ENCODE data around the gene MYO1A.
"Not testable (repeated sequence)": the region's sequence is repeated elsewhere in the genome, so short reads cannot be mapped to it uniquely, and the experiment has no call there.

The MYO1A gene

GRCh38 chr12:57048423-57049118, 1.4 kb downstream of the MYO1A start:
- no peak for DNase-seq (ENCODE audit: low read depth in 2 of 2)

DNA sequence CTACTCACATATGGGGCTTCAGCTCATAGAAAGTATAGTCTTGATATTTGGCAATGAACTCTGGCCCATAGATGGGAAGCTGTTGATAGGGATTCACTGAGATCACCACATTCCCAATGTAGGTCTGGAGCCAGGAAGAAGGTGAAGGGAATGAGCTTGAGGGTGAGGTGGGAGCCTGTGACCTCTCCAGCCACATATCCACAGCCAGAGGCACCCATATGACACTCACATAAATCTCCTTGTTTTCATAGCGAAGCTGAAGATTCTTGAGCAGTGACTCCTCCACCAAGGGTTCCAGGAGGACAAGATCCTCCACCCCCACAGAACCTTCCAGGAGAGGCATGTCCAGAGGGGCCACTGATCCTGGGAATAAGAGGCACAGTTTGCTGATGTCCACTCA, 1.9 kb downstream of the MYO1A start:
- DNase-seq (ENCODE audit: low read depth in 2 of 2): no peak

DNA sequence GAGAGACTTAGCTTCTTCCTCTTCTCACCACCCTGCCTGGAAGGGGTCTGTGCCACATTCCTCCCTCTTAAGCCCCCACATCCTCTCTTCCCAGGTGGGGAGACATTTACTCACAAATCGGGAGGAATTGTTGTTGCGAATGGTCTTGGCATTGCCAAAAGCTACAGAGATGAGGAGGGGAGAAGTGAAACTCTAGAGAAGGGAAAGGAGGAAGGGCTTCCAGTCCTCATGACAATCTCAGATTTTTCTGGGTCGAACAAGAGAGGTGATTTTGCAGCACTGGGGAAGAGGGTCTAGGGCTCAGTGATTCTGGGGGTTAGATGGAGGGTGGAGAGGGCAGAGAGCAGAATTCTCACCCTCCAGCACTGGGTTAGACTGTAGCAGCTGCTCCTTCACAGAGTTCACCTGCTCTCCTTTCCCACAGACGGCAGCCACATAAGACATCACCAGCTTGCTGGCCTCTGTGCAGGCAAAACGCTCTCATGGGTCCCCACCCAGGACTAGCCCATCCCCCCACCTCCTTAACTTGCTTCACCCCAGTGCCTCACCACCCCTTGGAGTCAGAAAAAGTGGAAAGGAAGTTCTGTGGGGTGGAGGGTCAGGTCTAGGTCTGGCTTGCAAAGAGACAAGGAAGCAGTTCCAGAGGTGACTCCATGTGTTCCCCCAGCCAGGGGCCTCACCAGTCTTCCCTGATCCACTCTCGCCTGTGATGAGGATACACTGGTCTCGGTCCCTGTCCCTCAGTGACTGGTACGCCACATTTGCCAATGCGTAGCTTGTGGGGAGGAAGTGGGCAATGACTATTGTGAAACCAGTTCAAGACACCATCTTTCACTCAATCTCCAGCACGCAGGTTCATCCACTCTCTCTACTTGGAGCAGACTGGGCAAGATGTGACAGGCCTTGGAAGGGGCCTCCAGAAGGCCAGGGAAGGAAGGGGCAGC, 2.7 kb downstream of the MYO1A start:
- peak; percentile 32 to 46 for DNase-seq (ENCODE audit: low read depth in 2 of 2)

GRCh38 chr12:57046086-57046791, 3.7 kb downstream of the MYO1A start:
- no peak for DNase-seq (ENCODE audit: low read depth in 2 of 2)

DNA sequence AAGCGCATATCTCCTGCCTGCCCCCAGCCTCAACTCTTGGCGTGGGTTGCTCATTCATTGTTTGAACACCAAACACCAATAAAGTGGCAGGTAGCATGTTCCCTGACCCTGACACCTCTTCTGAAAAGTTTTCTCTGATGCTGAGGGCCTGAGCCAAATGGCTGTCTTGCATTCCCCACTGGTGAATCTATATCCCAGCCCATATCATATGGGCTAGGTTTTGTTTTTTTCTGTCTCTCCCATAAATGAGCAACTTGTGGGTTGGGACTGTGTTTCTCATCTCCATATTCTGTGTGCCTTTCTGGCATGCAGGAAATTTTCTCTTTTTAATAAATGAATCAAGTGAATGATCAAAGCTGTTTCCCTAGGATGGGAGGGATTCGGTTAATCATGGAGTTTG, 5.0 kb downstream of the MYO1A start:
- no peak for DNase-seq (ENCODE audit: low read depth in 2 of 2)

- no peak for DNase-seq (ENCODE audit: low read depth in 2 of 2)
Measured at GRCh38 chr12:57044468-57044867, 5.5 kb downstream of the MYO1A start.

GRCh38 chr12:57042695-57043094, 7.2 kb downstream of the MYO1A start:
- no peak for DNase-seq (ENCODE audit: low read depth in 2 of 2)

DNA sequence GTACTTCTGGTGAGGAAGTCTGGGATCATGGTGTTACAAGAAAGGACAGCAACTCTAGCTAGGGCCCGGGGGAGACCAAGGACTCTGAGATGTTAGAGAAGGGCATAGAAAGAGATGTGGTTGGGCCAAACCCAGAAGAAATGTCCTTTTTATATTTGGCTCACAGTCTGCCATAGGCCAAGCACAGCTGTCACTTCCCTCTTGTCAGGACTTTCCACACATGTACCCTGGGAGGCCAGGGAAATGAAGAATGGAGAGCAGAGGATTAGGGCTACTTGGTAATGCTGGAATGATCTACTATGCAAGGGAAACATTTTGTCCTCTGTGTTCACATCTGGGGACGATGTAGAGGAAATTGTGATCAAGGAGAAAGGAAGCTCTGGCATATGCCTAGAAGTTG, 9.2 kb downstream of the MYO1A start:
- no peak for DNase-seq (ENCODE audit: low read depth in 2 of 2)

GRCh38 chr12:57040211-57040610, 9.7 kb downstream of the MYO1A start:
- DNase-seq (ENCODE audit: low read depth in 2 of 2): no peak

GRCh38 chr12:57039016-57039798, 10.7 kb downstream of the MYO1A start:
- DNase-seq (ENCODE audit: low read depth in 2 of 2): no peak

DNA sequence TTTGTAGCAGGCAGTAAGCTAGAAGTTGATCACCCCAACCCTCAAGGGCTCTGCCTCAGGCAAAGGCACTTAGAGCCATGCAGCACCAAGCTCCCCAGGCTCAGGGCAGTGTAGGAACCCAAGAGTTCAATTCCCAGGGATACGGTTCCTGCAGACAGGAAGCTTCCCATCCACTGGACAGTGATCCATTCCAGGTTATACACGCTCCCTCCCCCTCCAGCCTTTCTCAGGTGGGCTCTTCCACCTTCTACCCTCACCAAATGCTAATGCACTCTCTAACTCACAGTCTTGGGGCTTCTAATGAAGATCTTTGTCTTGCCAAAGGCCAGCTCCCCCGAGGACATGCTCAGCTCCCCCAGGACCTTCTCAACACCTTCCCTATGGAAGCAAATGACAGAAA, 12.7 kb downstream of the MYO1A start:
- no peak for DNase-seq (ENCODE audit: low read depth in 2 of 2)

DNA sequence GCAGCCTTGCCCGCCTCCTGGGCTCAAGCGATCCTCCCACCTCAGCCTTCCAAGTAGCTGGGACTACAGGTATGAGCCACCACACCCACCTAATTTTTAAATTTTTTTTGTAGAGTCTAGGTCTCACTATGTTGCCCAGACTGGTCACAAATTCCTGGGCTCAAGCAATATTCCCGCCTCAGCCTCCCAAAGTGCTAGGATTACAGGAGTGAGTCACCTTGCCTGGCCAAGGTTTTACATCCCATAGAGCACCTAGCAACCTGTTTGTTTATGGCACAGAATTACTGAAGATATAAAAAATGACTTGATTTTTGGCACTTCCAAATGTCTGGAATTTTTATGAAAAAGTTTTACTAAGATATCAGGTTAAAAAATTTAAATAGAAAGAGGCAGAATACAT, 16.5 kb downstream of the MYO1A start:
- no peak for DNase-seq (ENCODE audit: low read depth in 2 of 2)

- DNase-seq (ENCODE audit: low read depth in 2 of 2): no peak
Measured at GRCh38 chr12:57031789-57032188, 18.1 kb downstream of the MYO1A start.

DNA sequence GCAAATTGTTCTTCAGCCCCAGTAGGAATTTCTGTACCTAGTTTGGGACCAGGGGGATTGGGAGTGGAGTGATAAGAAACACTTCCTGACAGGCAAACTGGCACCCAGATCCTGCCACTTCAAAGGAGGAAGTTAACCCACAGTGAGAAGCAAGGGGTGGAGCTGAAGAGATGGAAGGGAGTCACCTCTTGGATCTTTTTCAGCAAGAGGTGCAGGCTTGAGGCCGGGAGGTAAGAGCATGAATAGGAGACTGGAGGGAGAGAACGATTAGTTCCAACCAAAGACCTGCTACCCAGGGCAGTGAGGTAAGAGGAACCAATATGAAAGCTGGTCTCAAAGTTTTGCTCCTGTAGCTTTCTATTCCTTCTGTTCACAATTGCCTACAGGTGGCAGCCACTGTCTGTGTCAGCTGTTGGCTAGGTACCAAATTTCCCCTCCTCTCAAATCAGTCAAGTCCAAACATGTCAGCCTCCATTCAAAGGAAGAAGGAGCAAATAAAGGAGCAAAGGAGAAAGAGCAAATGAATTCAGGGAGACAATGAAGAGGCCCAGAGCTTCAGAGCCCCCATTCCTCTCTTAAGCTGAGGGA, 18.7 kb downstream of the MYO1A start:
- no peak for DNase-seq (ENCODE audit: low read depth in 2 of 2)

DNA sequence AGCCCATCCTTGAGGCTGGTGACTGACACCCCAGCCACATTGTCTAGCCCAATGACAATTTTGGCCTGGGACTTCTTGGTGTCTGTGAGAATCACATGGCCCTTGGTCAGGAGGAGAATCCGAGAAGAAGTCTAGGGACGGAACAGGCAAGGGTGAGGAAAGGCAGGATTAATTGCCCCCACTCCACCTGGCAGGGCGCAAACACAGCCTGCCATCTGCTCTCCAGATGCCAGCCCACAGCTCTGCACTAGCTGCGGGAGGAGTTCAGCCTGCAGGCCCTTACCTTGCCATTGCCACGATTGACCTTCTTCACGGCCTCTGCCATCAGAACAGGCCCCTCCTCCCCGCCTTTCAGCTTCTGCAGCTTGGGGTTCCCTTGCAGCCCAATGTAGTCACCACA, 20.5 kb downstream of the MYO1A start:
- DNase-seq (ENCODE audit: low read depth in 2 of 2): no peak

GRCh38 chr12:57027805-57028153, 22.1 kb downstream of the MYO1A start:
- no peak for DNase-seq (ENCODE audit: low read depth in 2 of 2)

DNA sequence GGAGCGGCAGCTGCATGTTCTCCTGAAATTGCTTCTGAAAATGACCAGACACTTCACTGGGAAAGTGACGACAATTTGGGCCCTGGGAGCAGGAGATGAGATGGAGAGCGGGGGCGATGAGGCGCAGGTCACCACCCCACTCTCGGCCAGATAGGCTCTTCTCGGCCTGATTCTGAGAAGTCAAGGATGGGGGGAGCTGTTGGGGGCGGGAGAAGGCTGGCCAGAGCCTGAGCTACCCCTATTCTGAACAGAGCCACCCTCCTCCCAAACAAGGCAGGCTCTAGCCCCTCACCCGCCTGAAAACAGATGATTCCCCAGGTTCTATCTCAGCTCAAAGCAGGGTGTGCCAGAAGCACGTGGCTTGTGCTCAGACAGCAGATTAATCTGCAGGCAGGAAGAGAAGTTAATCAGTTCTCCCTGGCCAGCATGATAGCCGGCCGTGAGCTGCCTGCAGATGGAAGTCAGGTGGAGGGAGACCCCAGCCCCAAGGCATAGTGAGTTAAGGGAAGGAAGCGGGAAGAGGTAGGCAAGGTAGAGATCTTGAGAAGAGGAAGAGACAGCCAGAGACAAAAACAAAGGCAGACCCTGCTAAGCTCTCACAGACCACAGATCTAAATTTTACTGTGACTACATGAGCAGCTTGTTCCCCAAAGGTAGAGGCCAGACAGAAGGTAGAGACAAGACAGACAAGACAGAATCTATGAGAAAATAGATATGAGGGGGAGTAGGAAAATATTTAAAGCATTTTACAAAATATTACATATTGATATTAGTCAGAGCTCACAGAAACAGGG, 22.7 kb downstream of the MYO1A start:
- no peak for DNase-seq (ENCODE audit: low read depth in 2 of 2)

GRCh38 chr12:57025196-57025595, 24.7 kb downstream of the MYO1A start:
- no peak for DNase-seq (ENCODE audit: low read depth in 2 of 2)

DNA sequence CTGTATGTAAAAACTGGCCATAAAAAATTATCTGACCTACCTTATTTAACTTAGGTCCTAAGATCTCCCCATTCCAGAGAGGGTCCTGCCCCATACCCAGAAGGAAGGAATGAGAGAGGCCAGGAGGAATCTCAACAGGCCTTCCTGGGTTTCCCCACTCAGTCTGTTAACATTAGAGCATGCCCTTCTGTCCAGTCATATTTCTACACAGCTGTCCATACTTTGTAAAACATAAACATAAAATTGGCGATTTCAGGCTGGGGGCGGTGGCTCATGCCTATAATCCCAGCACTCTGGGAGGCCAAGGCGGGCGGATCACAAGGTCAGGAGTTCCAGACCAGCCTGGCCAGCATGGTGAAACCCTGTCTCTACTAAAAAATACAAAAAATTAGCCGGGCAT, 27.6 kb downstream of the MYO1A start:
- not testable (repeated sequence) for DNase-seq (ENCODE audit: low read depth in 2 of 2)

- DNase-seq (ENCODE audit: low read depth in 2 of 2): no peak
Measured at GRCh38 chr12:57019983-57020719, 29.8 kb downstream of the MYO1A start.

All from stimulated activated CD8-positive, alpha-beta memory T cell treated with anti-CD3 and anti-CD28 coated beads, Interleukin-2, amount 100 ng/mL, for 48 hours (primary cell).